Measurements from ENCODE around the gene BTD. TPM values are rescaled to one million over a fixed set of nuclear protein-coding genes. Genes with fewer than 3 reads are reported as not detected.
A peak's percentile ranks its signal among the peaks of the same experiment; 100 is the strongest.

Gene BTD
- total RNA-seq, 2 experiments from 2014 or later: 3.8 to 4.0 TPM

DNA sequence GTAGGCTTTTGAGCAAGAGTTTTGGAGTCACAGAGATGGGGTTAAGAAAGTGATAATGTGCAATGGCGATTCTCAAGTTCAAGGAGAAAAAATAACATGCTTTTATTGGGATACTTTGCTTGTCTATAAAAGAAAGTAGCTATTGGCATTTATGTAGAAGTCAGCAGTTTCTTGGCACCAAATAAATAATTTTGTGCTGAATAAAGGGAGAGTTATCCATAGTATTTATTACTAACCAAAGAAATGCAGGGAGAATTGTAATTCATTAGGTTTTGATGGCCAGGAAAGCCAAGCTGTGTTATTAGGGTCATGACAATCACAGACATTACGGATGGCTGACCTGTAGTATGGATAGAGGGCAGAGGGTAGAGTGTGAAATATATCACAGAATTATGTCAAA, 33.1 kb downstream of the BTD start:
- TF ChIP-seq, protein P1, sequence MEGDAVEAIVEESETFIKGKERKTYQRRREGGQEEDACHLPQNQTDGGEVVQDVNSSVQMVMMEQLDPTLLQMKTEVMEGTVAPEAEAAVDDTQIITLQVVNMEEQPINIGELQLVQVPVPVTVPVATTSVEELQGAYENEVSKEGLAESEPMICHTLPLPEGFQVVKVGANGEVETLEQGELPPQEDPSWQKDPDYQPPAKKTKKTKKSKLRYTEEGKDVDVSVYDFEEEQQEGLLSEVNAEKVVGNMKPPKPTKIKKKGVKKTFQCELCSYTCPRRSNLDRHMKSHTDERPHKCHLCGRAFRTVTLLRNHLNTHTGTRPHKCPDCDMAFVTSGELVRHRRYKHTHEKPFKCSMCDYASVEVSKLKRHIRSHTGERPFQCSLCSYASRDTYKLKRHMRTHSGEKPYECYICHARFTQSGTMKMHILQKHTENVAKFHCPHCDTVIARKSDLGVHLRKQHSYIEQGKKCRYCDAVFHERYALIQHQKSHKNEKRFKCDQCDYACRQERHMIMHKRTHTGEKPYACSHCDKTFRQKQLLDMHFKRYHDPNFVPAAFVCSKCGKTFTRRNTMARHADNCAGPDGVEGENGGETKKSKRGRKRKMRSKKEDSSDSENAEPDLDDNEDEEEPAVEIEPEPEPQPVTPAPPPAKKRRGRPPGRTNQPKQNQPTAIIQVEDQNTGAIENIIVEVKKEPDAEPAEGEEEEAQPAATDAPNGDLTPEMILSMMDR (IDR thresholded peaks at IDR 0.05): no peak
- no peaks in the 10 kb centered on the region for H3K36me3 Mint-ChIP-seq (ENCODE audit: low read depth)
- CTCF ChIA-PET: interaction anchor here (1.1 to 3.1 kb wide), 2 partner anchors 11 to 177 kb away, joined by 3 to 17 read pairs; no protein-coding TSS in a partner anchor
- ATAC-seq: no peak
- no peak for DNase-seq
- H3K27ac Mint-ChIP-seq: no peak overlapping the region
- no peaks in the 10 kb centered on the region for H3K9me3 Mint-ChIP-seq
- intact Hi-C loops (cut with micrococcal nuclease): loop anchor here (5.0 kb wide), 1 partner anchor 163 kb away; the partner anchor contains the start of gene ANKRD28
- H3K4me1 Mint-ChIP-seq (ENCODE audit: low read depth): peaks cover 82% of the 10 kb centered on the region
- H3K4me3 Mint-ChIP-seq: no peak overlapping the region
- POLR2A ChIA-PET: interaction anchor here (0.8 to 1.3 kb wide), 3 partner anchors 9 to 176 kb away, joined by 3 read pairs; no protein-coding TSS in a partner anchor
- no peaks in the 10 kb centered on the region for H3K27me3 Mint-ChIP-seq

DNA sequence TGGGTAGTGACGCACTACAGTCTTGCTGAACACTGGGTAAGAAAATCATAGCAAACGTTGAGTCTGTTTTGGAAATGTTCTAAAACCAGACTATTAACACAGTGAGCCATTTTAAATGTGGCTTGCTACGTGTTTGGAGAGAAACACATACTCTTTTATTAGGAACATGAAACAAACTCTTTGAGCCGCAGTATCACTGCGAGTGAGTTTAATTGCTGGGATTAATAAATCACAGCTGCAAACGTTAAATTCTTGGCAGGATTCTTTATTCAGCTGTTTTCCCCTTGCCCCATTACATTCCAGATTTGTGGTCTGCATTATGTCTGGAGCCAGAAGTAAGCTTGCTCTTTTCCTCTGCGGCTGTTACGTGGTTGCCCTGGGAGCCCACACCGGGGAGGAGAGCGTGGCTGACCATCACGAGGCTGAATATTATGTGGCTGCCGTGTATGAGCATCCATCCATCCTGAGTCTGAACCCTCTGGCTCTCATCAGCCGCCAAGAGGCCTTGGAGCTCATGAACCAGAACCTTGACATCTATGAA, 33.6 kb downstream of the BTD start:
- CTCF ChIA-PET: interaction anchor here (1.1 to 3.1 kb wide), 2 partner anchors 11 to 177 kb away, joined by 3 to 17 read pairs; no protein-coding TSS in a partner anchor
- H3K9me3 Mint-ChIP-seq: no peaks in the 10 kb centered on the region
- POLR2A ChIA-PET: interaction anchor here (0.6 to 1.5 kb wide), 7 partner anchors 8 to 178 kb away, joined by 3 to 6 read pairs (median 3); partner anchors contain the start of gene ANKRD28
- TF ChIP-seq, protein P1 (IDR thresholded peaks at IDR 0.05): no peak
- no peak overlapping the region for H3K4me3 Mint-ChIP-seq
- H3K27ac Mint-ChIP-seq: peak overlapping the region; percentile 87
- H3K4me1 Mint-ChIP-seq (ENCODE audit: low read depth): peaks cover 78% of the 10 kb centered on the region
- H3K36me3 Mint-ChIP-seq (ENCODE audit: low read depth): no peaks in the 10 kb centered on the region
- intact Hi-C loops (cut with micrococcal nuclease): loop anchor here (5.0 kb wide), 1 partner anchor 162 kb away; the partner anchor contains the start of gene ANKRD28
- H3K27me3 Mint-ChIP-seq: no peaks in the 10 kb centered on the region
- no peak for DNase-seq
- ATAC-seq: no peak

DNA sequence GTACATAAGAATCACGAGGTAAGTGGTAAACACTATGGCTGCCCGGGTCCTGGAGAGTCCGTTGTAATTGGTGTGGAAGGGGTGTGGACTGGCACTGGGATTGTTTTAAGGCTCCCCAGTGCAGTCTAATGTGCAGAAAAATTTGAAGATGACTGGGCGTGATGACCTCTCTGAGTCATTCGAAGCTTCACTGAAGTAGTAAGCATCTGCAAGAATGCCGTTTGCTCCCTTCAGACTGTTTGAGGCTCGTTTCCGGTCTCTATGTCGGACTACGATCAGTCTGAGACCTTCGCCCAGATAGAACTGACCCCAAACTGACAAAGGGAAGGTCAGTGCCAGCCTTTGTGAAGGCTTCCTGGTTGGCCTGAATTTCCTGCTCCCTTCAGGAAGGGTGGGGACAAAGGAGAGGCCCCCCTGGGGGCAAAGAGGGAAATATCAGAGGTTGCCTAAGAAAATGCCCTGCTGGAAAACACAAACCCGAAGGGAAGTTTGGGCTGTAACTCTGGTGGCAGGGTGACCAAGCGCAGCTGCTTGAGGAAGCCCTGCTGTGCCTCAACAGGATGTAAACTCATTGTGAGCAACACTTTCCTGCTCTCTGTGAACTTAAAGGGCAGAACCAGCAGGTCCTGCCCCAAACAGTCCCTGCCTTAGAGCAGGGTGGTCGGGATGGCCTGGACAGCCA, 34.6 kb downstream of the BTD start:
- H3K9me3 Mint-ChIP-seq: no peaks in the 10 kb centered on the region
- peak; percentile 74 for DNase-seq
- CTCF ChIA-PET: interaction anchor here (2.4 kb wide), 1 partner anchor 10 kb away, joined by 9 read pairs; no protein-coding TSS in a partner anchor

DNA sequence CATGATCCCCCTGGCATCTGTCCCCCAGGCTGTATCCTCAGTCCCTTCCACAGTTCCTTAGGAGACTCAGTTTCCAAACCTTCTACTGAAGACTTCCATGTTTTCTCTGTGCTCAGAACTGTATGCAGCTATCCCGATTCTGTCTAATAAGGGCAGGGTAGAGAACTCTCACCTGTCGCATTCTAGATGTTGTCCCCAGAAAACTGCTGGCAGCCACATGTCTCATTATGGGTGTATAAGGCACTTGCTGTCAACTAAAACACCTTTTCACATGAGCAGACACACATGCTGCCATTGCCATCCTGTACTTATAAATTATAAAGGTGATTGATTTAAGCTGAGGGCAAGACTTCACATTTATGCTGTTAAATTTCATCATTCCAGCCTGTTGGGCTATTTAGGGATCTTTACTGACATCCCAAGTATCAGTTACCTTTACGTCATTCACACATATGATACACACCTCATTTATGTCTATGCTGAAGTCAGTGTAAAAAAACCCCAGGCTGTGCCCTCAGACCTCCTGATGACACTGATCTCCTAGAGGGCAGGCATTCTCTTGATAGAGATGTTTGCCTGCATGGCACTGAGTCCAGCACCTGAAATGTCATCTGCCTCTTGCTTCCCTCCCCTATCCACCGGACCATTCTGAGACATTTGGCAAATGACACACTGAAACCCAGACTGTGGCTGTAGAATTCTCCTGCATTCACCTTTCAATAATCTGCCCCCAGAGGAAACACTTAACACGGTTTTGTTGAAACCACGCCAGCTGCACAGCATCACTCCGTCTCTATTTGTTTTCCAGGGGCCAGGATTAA, 35.8 kb downstream of the BTD start:
- TF ChIP-seq, protein P1 (IDR thresholded peaks at IDR 0.05): no peak
- peak; percentile 65 for DNase-seq
- POLR2A ChIA-PET: no interaction called here

More for the DNA sequence above, 34.6 kb downstream of the BTD start:
- intact Hi-C loops (cut with micrococcal nuclease): loop anchor here (5.0 kb wide), 1 partner anchor 161 kb away; the partner anchor contains the start of gene ANKRD28
- peak overlapping the region; percentile 87 for H3K27ac Mint-ChIP-seq
- peak overlapping the region; percentile 14 for H3K4me3 Mint-ChIP-seq
- H3K4me1 Mint-ChIP-seq (ENCODE audit: low read depth): peaks cover 69% of the 10 kb centered on the region
- peak; percentile 79 for ATAC-seq
- H3K36me3 Mint-ChIP-seq (ENCODE audit: low read depth): no peaks in the 10 kb centered on the region
- POLR2A ChIA-PET: interaction anchor here (0.8 to 1.5 kb wide), 7 partner anchors 11 to 177 kb away, joined by 3 to 6 read pairs (median 4); partner anchors contain the start of genes ANKRD28, BTD and HACL1
- H3K27me3 Mint-ChIP-seq: no peaks in the 10 kb centered on the region
- TF ChIP-seq, protein P1 (IDR thresholded peaks at IDR 0.05): no peak

More for the DNA sequence above, 35.8 kb downstream of the BTD start:
- CTCF ChIA-PET: interaction anchor here (1.3 to 2.4 kb wide), 2 partner anchors 9 to 175 kb away, joined by 3 to 9 read pairs; no protein-coding TSS in a partner anchor
- intact Hi-C loops (cut with micrococcal nuclease): loop anchor here (5.0 kb wide), 1 partner anchor 160 kb away; the partner anchor contains the start of gene ANKRD28
- peaks cover 4% of the 10 kb centered on the region for H3K36me3 Mint-ChIP-seq (ENCODE audit: low read depth)
- no peaks in the 10 kb centered on the region for H3K27me3 Mint-ChIP-seq
- peak overlapping the region; percentile 72 for H3K27ac Mint-ChIP-seq
- H3K4me1 Mint-ChIP-seq (ENCODE audit: low read depth): peaks cover 61% of the 10 kb centered on the region
- H3K9me3 Mint-ChIP-seq: no peaks in the 10 kb centered on the region
- H3K4me3 Mint-ChIP-seq: no peak overlapping the region
- ATAC-seq: peak; percentile 55

All from activated CD8-positive, alpha-beta T cell treated with anti-CD3 and anti-CD28 coated beads for 36 hours (primary cell).